HepG2 (cell line): ENCODE results near the gene C2. TPM values are rescaled to one million over a fixed set of nuclear protein-coding genes. Genes with fewer than 3 reads are reported as not detected.

Experiments
- AFF4 ChIP-seq: sonication (generic); formaldehyde crosslinking; IDR thresholded peaks from 2 replicates; pipeline ENCODE4 v1.4.0; 2020; ENCODE audit warnings: missing genetic modification reagents
- AHR ChIP-seq: IDR thresholded peaks from 2 replicates; pipeline ENCODE4 v1.6.1; 2018; ENCODE audit warnings: missing genetic modification reagents, missing compliant biosample characterization
- BRF2 ChIP-seq: sonication (generic); formaldehyde crosslinking; IDR thresholded peaks from 2 replicates; pipeline ENCODE4 v1.8.1; 2022; ENCODE audit warnings: mild to moderate bottlenecking, missing genetic modification reagents
- FOSL1 ChIP-seq: sonication (generic); formaldehyde crosslinking; IDR thresholded peaks from 2 replicates; pipeline ENCODE4 v1.9.0; 2021; ENCODE audit warnings: missing genetic modification reagents, borderline replicate concordance
- FOXK1 ChIP-seq: sonication (generic); formaldehyde crosslinking; IDR thresholded peaks from 2 replicates; pipeline ENCODE4 v1.4.0; 2020; ENCODE audit warnings: low read depth, missing genetic modification reagents, borderline replicate concordance
- GABPB1 ChIP-seq: IDR thresholded peaks from 2 replicates; pipeline ENCODE4 v1.6.1; 2016; ENCODE audit warnings: mild to moderate bottlenecking, missing genetic modification reagents, moderate library complexity, missing compliant biosample characterization
- HMGXB4 ChIP-seq, 2 experiments: sonication (generic) in 1 of 2; formaldehyde crosslinking in 1 of 2; IDR thresholded peaks; 2 replicates each; pipeline versions ENCODE4 v1.4.0 to v1.6.1; 2018 to 2020; ENCODE audit warnings: missing genetic modification reagents in 2 of 2, borderline replicate concordance in 1 of 2, low read depth in 1 of 2, mild to moderate bottlenecking in 1 of 2, missing biosample characterization in 1 of 2
- MTF2 ChIP-seq: sonication (generic); formaldehyde crosslinking; IDR thresholded peaks from 2 replicates; pipeline ENCODE4 v1.5.0; 2020; ENCODE audit warnings: missing genetic modification reagents, borderline replicate concordance
- RXRB ChIP-seq: IDR thresholded peaks from 2 replicates; pipeline ENCODE4 v1.6.1; 2016; ENCODE audit warnings: borderline replicate concordance, missing genetic modification reagents, missing compliant biosample characterization
- ZFP90 ChIP-seq: sonication (generic); formaldehyde crosslinking; IDR thresholded peaks from 2 replicates; pipeline ENCODE4 v1.8.0; 2022; ENCODE audit warnings: missing genetic modification reagents, mild to moderate bottlenecking, inconsistent platforms, borderline replicate concordance
- ZNF121 ChIP-seq: sonication (generic); formaldehyde crosslinking; IDR thresholded peaks from 2 replicates; pipeline ENCODE4 v1.5.0; 2020; ENCODE audit warnings: mild to moderate bottlenecking, missing genetic modification reagents
- ZNF142 ChIP-seq: sonication (generic); formaldehyde crosslinking; IDR thresholded peaks from 2 replicates; pipeline ENCODE4 v1.4.0; 2020; ENCODE audit warnings: missing genetic modification reagents
- ZNF205 ChIP-seq: IDR thresholded peaks from 2 replicates; pipeline ENCODE4 v1.6.1; 2018; ENCODE audit warnings: missing biosample characterization, missing genetic modification reagents
- ZNF776 ChIP-seq: sonication (generic); formaldehyde crosslinking; IDR thresholded peaks from 2 replicates; pipeline ENCODE4 v1.4.0; 2020; ENCODE audit warnings: mild to moderate bottlenecking, missing genetic modification reagents
- ZNF781 ChIP-seq: sonication (generic); formaldehyde crosslinking; IDR thresholded peaks from 2 replicates; pipeline ENCODE4 v1.5.1; 2020; ENCODE audit warnings: borderline replicate concordance, mild to moderate bottlenecking, missing genetic modification reagents; ENCODE audit errors: not compliant biosample characterization
- polyA plus RNA-seq, 8 experiments: library from polyadenylated mRNA; depleted of rRNA in 3 of 8; stranded (reverse) in 7 of 8; unstranded in 1 of 8; fragments of >200 nt; fragmentation: Illumina TruSeq in 4 of 8; extraction: Trizol in 4 of 8; gene quantifications; 2 replicates each; pipeline versions ENCODE4 v1.2.1 to v1.2.3, GENCODE V29; 2011 to 2016; ENCODE audit warnings: low read depth in 4 of 8, missing spikeins in 1 of 8, mixed read lengths in 1 of 8; ENCODE audit not compliant: insufficient read depth in 1 of 8
- total RNA-seq, 5 experiments: library from RNA; depleted of rRNA; stranded (reverse); fragments of >200 nt; fragmentation: Illumina TruSeq; extraction: Trizol; gene quantifications; 2 replicates each; pipeline ENCODE4 v1.2.3, GENCODE V29; 2016; ENCODE audit warnings: low read depth in 1 of 5

The C2 gene
- total and polyA plus RNA-seq, 2 of the 13 experiments (the other 11 are each of a cell fraction or from before 2014, with no cell fraction given): 165 to 307 TPM

- TF ChIP-seq AFF4 (CRISPR knock-in tag) (0 out of 2 replicates have a peak, but pooled peaks have one; percentile 32), ZNF776 (CRISPR knock-in tag) (peak; percentile 84), FOXK1 (peak; percentile 97; the same call in 1 of the 2 replicates), ZNF781 (CRISPR knock-in tag) (no peak), ZNF121 (CRISPR knock-in tag) (no peak), GABPB1 (CRISPR knock-in tag) (peak; percentile 98), BRF2 (CRISPR knock-in tag) (no peak), AHR (CRISPR knock-in tag) (peak; percentile 75; the same call in 1 of the 2 replicates), ZNF205 (peak; percentile 99), ZNF142 (CRISPR knock-in tag) (no peak; the same call in 1 of the 2 replicates), HMGXB4 (CRISPR knock-in tag; IDR thresholded peaks at IDR 0.05; ENCODE audit: borderline replicate concordance in 1 of 2, low read depth in 1 of 2) (peak; percentile 76 to 84; a peak in 3 of 4 replicates), RXRB (CRISPR knock-in tag) (peak; percentile 48), MTF2 (CRISPR knock-in tag) (no peak), ZFP90 (CRISPR knock-in tag) (peak; percentile 75; the same call in 1 of the 2 replicates), FOSL1 (CRISPR knock-in tag) (no peak)
These were observed 44.6 kb downstream of the C2 start, which contains the start of gene DXO (continued) for GRCh38 chr6:31971993-31972708.
